Uterus (tissue), 4 donors: ENCODE measurements around the gene LAMB4. TPM values are rescaled to one million over a fixed set of nuclear protein-coding genes. Genes with fewer than 3 reads are reported as not detected.

Experiments used
- DNase-seq, 2 donors: peaks; one replicate each; pipeline ENCODE4 v3.0.0-alpha.2; 2019 to 2020
- H3K27ac ChIP-seq, 2 donors: fragments of 200-600 bp; sonication (generic); 1 replicate in 1 of 2; 2 replicates in 1 of 2; pipeline ENCODE4 v1.5.1; 2016 to 2018
- H3K27me3 ChIP-seq, 2 donors: fragments of 200-600 bp; sonication (generic); one replicate each; pipeline ENCODE4 v1.5.1; 2018 to 2019; ENCODE audit warnings: control low read depth in 1 of 2
- H3K36me3 ChIP-seq, 2 donors: fragments of 200-600 bp; sonication (generic); one replicate each; pipeline ENCODE4 v1.5.1; 2019; ENCODE audit warnings: control low read depth in 1 of 2
- H3K4me1 ChIP-seq, 2 donors: fragments of 200-600 bp; sonication (generic); one replicate each; pipeline ENCODE4 v1.5.1; 2018 to 2019; ENCODE audit warnings: control low read depth in 1 of 2
- H3K4me3 ChIP-seq, 2 donors: fragments of 200-600 bp; sonication (generic); 1 replicate in 1 of 2; 2 replicates in 1 of 2; pipeline ENCODE4 v1.5.1; 2018 to 2019; ENCODE audit warnings: mild to moderate bottlenecking in 1 of 2
- H3K9me3 ChIP-seq, 2 donors: fragments of 200-600 bp; sonication (generic); one replicate each; pipeline ENCODE4 v1.5.1; 2019; ENCODE audit warnings: control low read depth in 1 of 2
- POLR2A ChIP-seq, 2 donors: fragments of 450-650 bp; IDR thresholded peaks; one replicate each; pipeline ENCODE4 v1.6.1; 2016; ENCODE audit warnings: antibody characterized with exemption in 2 of 2, mild to moderate bottlenecking in 1 of 2, moderate library complexity in 1 of 2
- intact Hi-C: fragments of 100-400 bp; cut with DNase I; formaldehyde crosslinking; loops from one replicate; pipeline ENCODE4 v1.15.1; 2023; ENCODE audit warnings: low total_unique reads
- total RNA-seq, 4 donors: library from RNA; depleted of rRNA in 3 of 4; stranded (reverse); fragments of >200 nt in 3 of 4; gene quantifications; one replicate each; pipeline versions ENCODE4 v1.1.0 to v1.2.4, GENCODE V29; 2014 to 2023
- TF ChIP-seq, protein P1 (sequence below), 4 experiments: fragments of 200-600 bp in 2 of 4; fragments of 450-650 bp in 2 of 4; sonication (generic) in 2 of 4; IDR thresholded peaks; one replicate each; pipeline ENCODE4 v1.5.1; 2016 to 2019; ENCODE audit warnings: antibody characterized with exemption in 4 of 4, mild to moderate bottlenecking in 2 of 4, moderate library complexity in 1 of 4
- donor health status: DM: yes; HTN: yes; CAD: no.

Gene LAMB4
- total RNA-seq, 4 donors from 2014 or later: 0.59 to 0.90 TPM; not detected in 2

DNA sequence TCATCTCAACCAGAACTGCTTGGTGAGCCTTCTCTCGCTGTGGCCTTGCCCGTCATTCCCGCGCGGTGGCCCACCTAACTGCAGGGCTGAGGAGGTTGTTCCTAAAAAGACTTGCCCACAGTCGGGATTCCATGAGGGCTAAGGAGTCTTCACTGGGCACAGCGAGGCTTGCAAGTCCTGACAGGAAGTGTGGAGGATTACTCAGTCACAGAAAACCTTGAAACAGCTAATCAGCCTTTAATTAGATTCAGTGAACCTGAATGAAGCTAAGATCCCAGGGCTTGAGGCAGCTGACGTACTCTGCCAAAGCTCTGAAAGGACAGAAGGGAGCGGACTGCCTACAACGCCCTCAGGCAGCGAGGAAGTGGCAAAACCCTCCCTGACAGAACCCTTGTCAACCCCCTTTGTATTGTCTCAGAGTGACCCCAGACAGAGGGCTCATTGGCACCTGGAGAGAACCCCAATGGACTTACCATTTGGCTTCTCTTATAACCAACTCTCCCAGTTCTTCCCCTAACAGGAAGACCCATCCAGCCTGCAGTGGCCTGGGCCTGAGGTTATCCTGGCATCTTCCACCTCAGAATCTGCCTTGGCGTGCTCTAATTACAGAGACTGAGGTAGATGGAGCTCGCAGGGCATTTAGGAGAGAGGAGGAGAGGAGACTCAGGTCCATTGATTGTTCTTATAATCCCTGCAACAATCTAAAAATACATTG is 2.5 kb upstream of the LAMB4 start:
- H3K4me1 ChIP-seq: no peaks in the 10 kb centered on the region
- no peaks in the 10 kb centered on the region for H3K27me3 ChIP-seq
- DNase-seq: no peak
- H3K27ac ChIP-seq: no peak overlapping the region
- intact Hi-C loops: no loop called here
- no peak overlapping the region for H3K4me3 ChIP-seq
- TF ChIP-seq POLR2A (IDR thresholded peaks at IDR 0.05): no peak
- TF ChIP-seq, protein P1, sequence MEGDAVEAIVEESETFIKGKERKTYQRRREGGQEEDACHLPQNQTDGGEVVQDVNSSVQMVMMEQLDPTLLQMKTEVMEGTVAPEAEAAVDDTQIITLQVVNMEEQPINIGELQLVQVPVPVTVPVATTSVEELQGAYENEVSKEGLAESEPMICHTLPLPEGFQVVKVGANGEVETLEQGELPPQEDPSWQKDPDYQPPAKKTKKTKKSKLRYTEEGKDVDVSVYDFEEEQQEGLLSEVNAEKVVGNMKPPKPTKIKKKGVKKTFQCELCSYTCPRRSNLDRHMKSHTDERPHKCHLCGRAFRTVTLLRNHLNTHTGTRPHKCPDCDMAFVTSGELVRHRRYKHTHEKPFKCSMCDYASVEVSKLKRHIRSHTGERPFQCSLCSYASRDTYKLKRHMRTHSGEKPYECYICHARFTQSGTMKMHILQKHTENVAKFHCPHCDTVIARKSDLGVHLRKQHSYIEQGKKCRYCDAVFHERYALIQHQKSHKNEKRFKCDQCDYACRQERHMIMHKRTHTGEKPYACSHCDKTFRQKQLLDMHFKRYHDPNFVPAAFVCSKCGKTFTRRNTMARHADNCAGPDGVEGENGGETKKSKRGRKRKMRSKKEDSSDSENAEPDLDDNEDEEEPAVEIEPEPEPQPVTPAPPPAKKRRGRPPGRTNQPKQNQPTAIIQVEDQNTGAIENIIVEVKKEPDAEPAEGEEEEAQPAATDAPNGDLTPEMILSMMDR (IDR thresholded peaks at IDR 0.05): no peak
- no peaks in the 10 kb centered on the region for H3K36me3 ChIP-seq
- no peaks in the 10 kb centered on the region for H3K9me3 ChIP-seq

- no peak for DNase-seq
- Histone ChIP-seq H3K4me1 (no peaks in the 10 kb centered on the region), H3K4me3 (no peak overlapping the region), H3K36me3 (no peaks in the 10 kb centered on the region), H3K9me3 (no peaks in the 10 kb centered on the region), H3K27ac (no peak overlapping the region), H3K27me3 (no peaks in the 10 kb centered on the region)
- intact Hi-C loops: no loop called here
- TF ChIP-seq, protein P1 (IDR thresholded peaks at IDR 0.05): no peak
- no peak for TF ChIP-seq POLR2A (IDR thresholded peaks at IDR 0.05)
Measured at GRCh38 chr7:108129018-108129965, 869 bp downstream of the LAMB4 start.

GRCh38 chr7:108128514-108128913 is 1.6 kb downstream of the LAMB4 start:
- Histone ChIP-seq H3K4me1 (no peaks in the 10 kb centered on the region), H3K27me3 (no peaks in the 10 kb centered on the region), H3K36me3 (no peaks in the 10 kb centered on the region), H3K9me3 (no peaks in the 10 kb centered on the region), H3K4me3 (no peak overlapping the region), H3K27ac (no peak overlapping the region)
- intact Hi-C loops: no loop called here
- TF ChIP-seq, protein P1 (IDR thresholded peaks at IDR 0.05): no peak
- no peak for TF ChIP-seq POLR2A (IDR thresholded peaks at IDR 0.05)
- DNase-seq: no peak

DNA sequence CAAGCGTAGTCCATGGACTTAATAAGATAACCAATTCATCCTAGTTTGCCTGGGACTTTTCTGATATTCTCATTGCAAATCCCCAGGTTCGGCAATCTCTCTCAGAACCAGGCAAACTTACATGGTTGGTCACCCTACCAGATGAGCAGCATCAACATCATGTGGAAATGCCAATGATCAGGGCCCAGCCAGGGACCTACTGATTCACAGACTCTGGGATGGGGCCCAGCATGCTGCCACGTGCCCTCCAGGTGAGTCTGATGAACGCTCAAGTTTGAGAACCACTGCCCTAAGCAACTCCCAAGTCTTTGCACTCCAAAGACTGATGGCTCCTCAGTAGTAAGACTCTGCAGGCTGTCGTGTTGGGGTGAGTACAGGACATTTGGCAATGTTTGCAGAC is 2.7 kb downstream of the LAMB4 start:
- Histone ChIP-seq H3K27me3 (no peaks in the 10 kb centered on the region), H3K4me3 (no peak overlapping the region), H3K27ac (no peak overlapping the region), H3K4me1 (no peaks in the 10 kb centered on the region), H3K9me3 (no peaks in the 10 kb centered on the region), H3K36me3 (no peaks in the 10 kb centered on the region)
- no peak for TF ChIP-seq POLR2A (IDR thresholded peaks at IDR 0.05)
- TF ChIP-seq, protein P1 (IDR thresholded peaks at IDR 0.05): no peak
- DNase-seq: no peak
- intact Hi-C loops: no loop called here

- TF ChIP-seq, protein P1 (IDR thresholded peaks at IDR 0.05): no peak
- TF ChIP-seq POLR2A (IDR thresholded peaks at IDR 0.05): no peak
- no peak for DNase-seq
- H3K27me3 ChIP-seq: no peaks in the 10 kb centered on the region
- intact Hi-C loops: no loop called here
- H3K4me3 ChIP-seq: no peak overlapping the region
- no peaks in the 10 kb centered on the region for H3K4me1 ChIP-seq
- H3K27ac ChIP-seq: no peak overlapping the region
- no peaks in the 10 kb centered on the region for H3K36me3 ChIP-seq
- no peaks in the 10 kb centered on the region for H3K9me3 ChIP-seq
Measured at GRCh38 chr7:108124820-108125219, 5.3 kb downstream of the LAMB4 start.
